Smooth muscle cell of the brain vasculature (primary cell): ENCODE data around the gene TASP1.

Source experiments
- DNase-seq: peaks from one replicate; pipeline ENCODE4 v3.0.0-alpha.2; 2012; ENCODE audit warnings: low read depth, low spot score

Gene TASP1

GRCh38 chr20:13442986-13443385 lies 195.7 kb downstream of the TASP1 start:
- no peak for DNase-seq

- no peak for DNase-seq
Measured at GRCh38 chr20:13441388-13441787, 197.3 kb downstream of the TASP1 start.

GRCh38 chr20:13436530-13436929 lies 202.2 kb downstream of the TASP1 start:
- no peak for DNase-seq

GRCh38 chr20:13432126-13432525 lies 206.6 kb downstream of the TASP1 start:
- no peak for DNase-seq

- no peak for DNase-seq
Measured at GRCh38 chr20:13430346-13431002, 208.3 kb downstream of the TASP1 start.

- DNase-seq = no peak
Measured at GRCh38 chr20:13428684-13429083, 210.0 kb downstream of the TASP1 start.

GRCh38 chr20:13426870-13427269 lies 211.9 kb downstream of the TASP1 start:
- no peak for DNase-seq

GRCh38 chr20:13425381-13426135 lies 213.2 kb downstream of the TASP1 start:
- DNase-seq = no peak

GRCh38 chr20:13424174-13424833 lies 214.4 kb downstream of the TASP1 start:
- DNase-seq = no peak

- no peak for DNase-seq
Measured at GRCh38 chr20:13423472-13424173, 215.1 kb downstream of the TASP1 start.

- DNase-seq = no peak
Measured at GRCh38 chr20:13422637-13423036, 216.1 kb downstream of the TASP1 start.

- DNase-seq = no peak
Measured at GRCh38 chr20:13420625-13421024, 218.1 kb downstream of the TASP1 start.

GRCh38 chr20:13419477-13419876 lies 219.3 kb downstream of the TASP1 start:
- DNase-seq = no peak

GRCh38 chr20:13418263-13419229 lies 220.2 kb downstream of the TASP1 start:
- DNase-seq = no peak

GRCh38 chr20:13416531-13416930 lies 222.2 kb downstream of the TASP1 start:
- no peak for DNase-seq

GRCh38 chr20:13412806-13413445 lies 225.8 kb downstream of the TASP1 start:
- DNase-seq = no peak

- no peak for DNase-seq
Measured at GRCh38 chr20:13404293-13404692, 234.4 kb downstream of the TASP1 start.

GRCh38 chr20:13403453-13403852 lies 235.3 kb downstream of the TASP1 start:
- DNase-seq = no peak

GRCh38 chr20:13402986-13403385 lies 235.7 kb downstream of the TASP1 start:
- DNase-seq = no peak

GRCh38 chr20:13402171-13402760 lies 236.5 kb downstream of the TASP1 start:
- no peak for DNase-seq
